HEK293 (cell line): Measurements from ENCODE around the gene NUP210.

Experiments
- CTCF ChIA-PET: fragments of 350-600 bp; formaldehyde crosslinking; extraction: SDS; loops from one replicate; lab custom pipeline; 2021; ENCODE audit warnings: antibody characterized with exemption; lab: Yijun Ruan, JAX
- POLR2A ChIA-PET: fragments of 300-600 bp; formaldehyde crosslinking; extraction: SDS; loops from one replicate; lab custom pipeline; 2020; ENCODE audit warnings: antibody characterized with exemption, inconsistent platforms; lab: Yijun Ruan, JAX
- H3K27ac ChIP-seq: fragments of 200-500 bp; sonication (Bioruptor generic); 2 replicates; pipeline ENCODE4 v1.5.1; 2014; ENCODE audit warnings: low read depth, low read length, control low read depth, inconsistent platforms; ENCODE audit errors: extremely low read depth
- H3K36me3 ChIP-seq, 2 experiments: fragments of 200-500 bp in 1 of 2; sonication (Bioruptor generic) in 1 of 2; 1 replicate in 1 of 2; 2 replicates in 1 of 2; pipeline ENCODE4 v1.5.1; 2014 to 2017; ENCODE audit warnings: inconsistent platforms in 2 of 2, low read length in 2 of 2; ENCODE audit not compliant: control insufficient read depth in 2 of 2, insufficient read depth in 1 of 2
- H3K4me1 ChIP-seq: fragments of 200-500 bp; sonication (Bioruptor generic); 2 replicates; pipeline ENCODE4 v1.5.1; 2014; ENCODE audit warnings: mild to moderate bottlenecking, low read length, inconsistent platforms; ENCODE audit not compliant: control insufficient read depth, insufficient read depth
- H3K4me3 ChIP-seq: 2 replicates; pipeline ENCODE4 v1.5.1; 2011; ENCODE audit warnings: low read depth, mild to moderate bottlenecking, control low read depth, low read length, moderate library complexity
- H3K9me3 ChIP-seq: fragments of 200-500 bp; sonication (Bioruptor generic); 2 replicates; pipeline ENCODE4 v1.5.1; 2014; ENCODE audit warnings: low read depth, low read length, inconsistent platforms; ENCODE audit not compliant: control insufficient read depth, insufficient read depth
- PRDM10 ChIP-seq: fragments of 450-650 bp; formaldehyde crosslinking; IDR thresholded peaks from 2 replicates; pipeline ENCODE4 v1.5.1; 2016; ENCODE audit warnings: missing biosample characterization, missing genetic modification characterization
- TCF7L2 ChIP-seq: IDR thresholded peaks from 2 replicates; pipeline ENCODE4 v1.6.1; 2011; ENCODE audit warnings: low read depth, mild to moderate bottlenecking, inconsistent platforms, low read length, moderate library complexity, borderline replicate concordance
- ZNF248 ChIP-seq: fragments of 450-650 bp; formaldehyde crosslinking; IDR thresholded peaks from 2 replicates; pipeline ENCODE4 v1.5.1; 2017; ENCODE audit warnings: missing biosample characterization, missing genetic modification characterization
- ZNF266 ChIP-seq: fragments of 450-650 bp; formaldehyde crosslinking; IDR thresholded peaks from 2 replicates; pipeline ENCODE4 v1.5.1; 2016; ENCODE audit warnings: missing biosample characterization, missing genetic modification characterization, low read depth
- ZNF280C ChIP-seq: fragments of 450-650 bp; formaldehyde crosslinking; IDR thresholded peaks from 2 replicates; pipeline ENCODE4 v1.5.1; 2016; ENCODE audit warnings: missing biosample characterization, missing genetic modification characterization
- ZNF433 ChIP-seq: fragments of 450-650 bp; formaldehyde crosslinking; IDR thresholded peaks from 2 replicates; pipeline ENCODE4 v1.5.1; 2016; ENCODE audit warnings: missing biosample characterization, missing genetic modification characterization, low read depth
- ZNF518A ChIP-seq: fragments of 450-650 bp; formaldehyde crosslinking; conservative IDR thresholded peaks from 2 replicates; pipeline ENCODE4 v1.5.1; 2016; ENCODE audit warnings: low read depth, missing biosample characterization, missing genetic modification characterization
- ZNF626 ChIP-seq: fragments of 450-650 bp; sonication (Bioruptor Pico); formaldehyde crosslinking; IDR thresholded peaks from 2 replicates; pipeline ENCODE4 v1.5.1; 2018; ENCODE audit warnings: missing biosample characterization, missing genetic modification characterization, inconsistent platforms

The NUP210 gene

GRCh38 chr3:13277860-13278531, 142.1 kb downstream of the NUP210 start (continued):
- TF ChIP-seq ZNF518A (tag by site-specific recombination) (no peak), TCF7L2 (peak; percentile 31; the same call in 1 of the 2 replicates), ZNF433 (tag by site-specific recombination) (no peak), ZNF280C (tag by site-specific recombination) (no peak), ZNF248 (tag by site-specific recombination) (no peak)

- Histone ChIP-seq H3K36me3 (no peaks in the 10 kb centered on the region), H3K4me1 (peaks cover 10% of the 10 kb centered on the region), H3K4me3 (no peak overlapping the region), H3K27ac (no peak overlapping the region), H3K9me3 (no peaks in the 10 kb centered on the region)
- no peak for TF ChIP-seq ZNF266 (tag by site-specific recombination)
- TF ChIP-seq ZNF626, result no peak
- TF ChIP-seq PRDM10 (tag by site-specific recombination), result peak; percentile 82
- TF ChIP-seq, all 188 proteins: peak for 1
- ChIA-PET POLR2A (interaction anchor here (0.6 to 0.7 kb wide), 2 partner anchors 33 to 1099 kb away, joined by 3 to 4 read pairs; no protein-coding TSS in a partner anchor), CTCF (interaction anchor here (1.0 kb wide), 1 partner anchor 385 kb away, joined by 3 read pairs; no protein-coding TSS in a partner anchor)
Measured at GRCh38 chr3:13277196-13277813, 142.8 kb downstream of the NUP210 start.
